Mesothelial cell of epicardium (in vitro differentiated cells): ENCODE data around the gene RNF20. TPM values are rescaled to one million over a fixed set of nuclear protein-coding genes. Genes with fewer than 3 reads are reported as not detected.

ENCODE experiments used
- DNase-seq, 2 experiments: peaks; one replicate each; pipeline ENCODE4 v3.0.0; 2021; ENCODE audit warnings: low spot score in 2 of 2; ENCODE audit not compliant: unreplicated experiment in 2 of 2
- H3K27ac Mint-ChIP-seq: 2 replicates; pipeline ENCODE4 v1.8.0; 2021; ENCODE audit warnings: mixed read lengths
- H3K27me3 Mint-ChIP-seq: 2 replicates; pipeline ENCODE4 v1.8.0; 2021; ENCODE audit warnings: low read depth, mixed read lengths
- H3K36me3 Mint-ChIP-seq: 2 replicates; pipeline ENCODE4 v1.8.0; 2021; ENCODE audit warnings: mixed read lengths
- H3K4me1 Mint-ChIP-seq: 2 replicates; pipeline ENCODE4 v1.8.0; 2021; ENCODE audit warnings: mixed read lengths
- H3K4me3 Mint-ChIP-seq: 2 replicates; pipeline ENCODE4 v1.8.0; 2021; ENCODE audit warnings: mild to moderate bottlenecking, moderate library complexity, mixed read lengths
- H3K9me3 Mint-ChIP-seq: 2 replicates; pipeline ENCODE4 v1.8.0; 2021; ENCODE audit warnings: mixed read lengths
- CTCF ChIP-seq: fragments of 200-600 bp; sonication (generic); IDR thresholded peaks from one replicate; pipeline ENCODE4 v1.5.0; 2021; ENCODE audit warnings: antibody characterized with exemption; ENCODE audit not compliant: unreplicated experiment
- total RNA-seq: library from RNA; stranded (reverse); gene quantifications from 3 replicates; pipeline ENCODE4 v1.2.1, GENCODE V29; 2021

The RNF20 gene
- total RNA-seq, 1 donor from 2014 or later: 49.0 TPM

- Mint-ChIP-seq H3K9me3 (no peaks in the 10 kb centered on the region), H3K27ac (no peak overlapping the region), H3K27me3 (peaks cover 22% of the 10 kb centered on the region), H3K4me3 (no peak overlapping the region), H3K36me3 (no peaks in the 10 kb centered on the region), H3K4me1 (no peaks in the 10 kb centered on the region)
- no peak for DNase-seq
- TF ChIP-seq CTCF: no peak
Observed at GRCh38 chr9:101524371-101524770, 9.3 kb upstream of the RNF20 start.

GRCh38 chr9:101527066-101527465, 6.6 kb upstream of the RNF20 start:
- peaks cover 11% of the 10 kb centered on the region for H3K27me3 Mint-ChIP-seq
- TF ChIP-seq CTCF: no peak
- H3K9me3 Mint-ChIP-seq: no peaks in the 10 kb centered on the region
- no peaks in the 10 kb centered on the region for H3K36me3 Mint-ChIP-seq
- H3K27ac Mint-ChIP-seq: no peak overlapping the region
- H3K4me3 Mint-ChIP-seq: no peak overlapping the region
- no peak for DNase-seq
- no peaks in the 10 kb centered on the region for H3K4me1 Mint-ChIP-seq

- TF ChIP-seq CTCF: no peak
Observed at GRCh38 chr9:101528015-101528414, 5.6 kb upstream of the RNF20 start.

GRCh38 chr9:101530076-101530711, 3.5 kb upstream of the RNF20 start:
- H3K4me3 Mint-ChIP-seq: no peak overlapping the region

More at GRCh38 chr9:101528015-101528414, 5.6 kb upstream of the RNF20 start:
- no peak overlapping the region for H3K4me3 Mint-ChIP-seq
- no peaks in the 10 kb centered on the region for H3K9me3 Mint-ChIP-seq
- no peak for DNase-seq
- H3K4me1 Mint-ChIP-seq: peaks cover 3% of the 10 kb centered on the region
- peaks cover 11% of the 10 kb centered on the region for H3K27me3 Mint-ChIP-seq
- H3K27ac Mint-ChIP-seq: no peak overlapping the region
- no peaks in the 10 kb centered on the region for H3K36me3 Mint-ChIP-seq

GRCh38 chr9:101536351-101536750, 2.7 kb downstream of the RNF20 start:
- Mint-ChIP-seq H3K27me3 (no peaks in the 10 kb centered on the region), H3K4me3 (no peak overlapping the region), H3K9me3 (no peaks in the 10 kb centered on the region), H3K36me3 (peaks cover 5% of the 10 kb centered on the region), H3K4me1 (peaks cover 13% of the 10 kb centered on the region), H3K27ac (no peak overlapping the region)
- DNase-seq: no peak
- no peak for TF ChIP-seq CTCF

More at GRCh38 chr9:101530076-101530711, 3.5 kb upstream of the RNF20 start:
- Mint-ChIP-seq H3K4me1 (peaks cover 9% of the 10 kb centered on the region), H3K27me3 (no peaks in the 10 kb centered on the region), H3K9me3 (no peaks in the 10 kb centered on the region), H3K27ac (no peak overlapping the region), H3K36me3 (no peaks in the 10 kb centered on the region)
- DNase-seq: peak; percentile 28 to 77
- TF ChIP-seq CTCF: peak; percentile 91

- Mint-ChIP-seq H3K36me3 (peaks cover 5% of the 10 kb centered on the region), H3K27me3 (no peaks in the 10 kb centered on the region), H3K9me3 (no peaks in the 10 kb centered on the region), H3K4me3 (no peak overlapping the region), H3K4me1 (peaks cover 13% of the 10 kb centered on the region), H3K27ac (no peak overlapping the region)
- no peak for TF ChIP-seq CTCF
- DNase-seq: no peak
Observed at GRCh38 chr9:101536938-101537337, 3.3 kb downstream of the RNF20 start.
